Uterus (tissue), 2 donors: ENCODE data around the gene TMED8.

ENCODE experiments used
- CTCF ChIP-seq, 4 experiments: fragments of 200-600 bp in 2 of 4; fragments of 450-650 bp in 2 of 4; sonication (generic) in 2 of 4; IDR thresholded peaks; one replicate each; pipeline ENCODE4 v1.5.1; 2016 to 2019; ENCODE audit warnings: antibody characterized with exemption in 4 of 4, mild to moderate bottlenecking in 2 of 4, moderate library complexity in 1 of 4
- POLR2A ChIP-seq, 2 donors: fragments of 450-650 bp; IDR thresholded peaks; one replicate each; pipeline ENCODE4 v1.6.1; 2016; ENCODE audit warnings: antibody characterized with exemption in 2 of 2, mild to moderate bottlenecking in 1 of 2, moderate library complexity in 1 of 2

- TF ChIP-seq CTCF (IDR thresholded peaks at IDR 0.05) (no peak), POLR2A (IDR thresholded peaks at IDR 0.05) (no peak)
Observed at GRCh38 chr14:77335576-77335975, 41.3 kb downstream of the TMED8 start.
